Thoracic aorta (tissue), 2 donors: ENCODE measurements around the gene TRAPPC2. TPM values are rescaled to one million over a fixed set of nuclear protein-coding genes. Genes with fewer than 3 reads are reported as not detected.
A peak's percentile ranks its signal among the peaks of the same experiment; 100 is the strongest.

Experiments
- ATAC-seq: fragments of 150-250 bp; one replicate; pipeline ENCODE4 v1.8.0; 2017; ENCODE audit warnings: low read depth; ENCODE audit not compliant: insufficient number of reproducible peaks, low FRiP score
- DNase-seq: peaks from one replicate; pipeline ENCODE4 v3.0.0-alpha.2; 2020; ENCODE audit warnings: low spot score
- H3K27ac ChIP-seq, 2 donors: fragments of 200-600 bp; sonication (generic); 1 replicate in 1 of 2; 2 replicates in 1 of 2; pipeline ENCODE4 v1.5.1; 2016; ENCODE audit warnings: mild to moderate bottlenecking in 2 of 2, moderate library complexity in 2 of 2
- H3K27me3 ChIP-seq: fragments of 200-600 bp; sonication (generic); replicated peaks from 2 replicates; pipeline ENCODE4 v1.6.0; 2016; ENCODE audit warnings: mild to moderate bottlenecking; ENCODE audit not compliant: insufficient read depth
- H3K36me3 ChIP-seq: fragments of 200-600 bp; sonication (generic); one replicate; pipeline ENCODE4 v1.5.1; 2016
- H3K4me1 ChIP-seq, 2 donors: fragments of 200-600 bp; sonication (generic); 1 replicate in 1 of 2; 2 replicates in 1 of 2; pipeline versions ENCODE4 v1.5.1 to v1.6.0; 2016; ENCODE audit warnings: low read depth in 2 of 2, mild to moderate bottlenecking in 1 of 2; ENCODE audit not compliant: control insufficient read depth in 1 of 2
- H3K4me3 ChIP-seq: fragments of 200-600 bp; sonication (generic); 2 replicates; pipeline ENCODE4 v1.5.1; 2016; ENCODE audit warnings: mild to moderate bottlenecking
- H3K9me3 ChIP-seq: fragments of 200-600 bp; sonication (generic); 2 replicates; pipeline ENCODE4 v1.5.1; 2016
- total RNA-seq, 2 donors: library from RNA; depleted of rRNA; stranded (reverse); fragments of >200 nt; gene quantifications; one replicate each; pipeline versions ENCODE4 v1.1.0 to v1.2.3, GENCODE V29; 2016
- TF ChIP-seq, protein P1 (sequence below): fragments of 200-600 bp; sonication (generic); IDR thresholded peaks from one replicate; pipeline ENCODE4 v1.5.1; 2019; ENCODE audit warnings: antibody characterized with exemption

Gene TRAPPC2
- total RNA-seq, 2 donors from 2014 or later, result 15.0 to 24.2 TPM

DNA sequence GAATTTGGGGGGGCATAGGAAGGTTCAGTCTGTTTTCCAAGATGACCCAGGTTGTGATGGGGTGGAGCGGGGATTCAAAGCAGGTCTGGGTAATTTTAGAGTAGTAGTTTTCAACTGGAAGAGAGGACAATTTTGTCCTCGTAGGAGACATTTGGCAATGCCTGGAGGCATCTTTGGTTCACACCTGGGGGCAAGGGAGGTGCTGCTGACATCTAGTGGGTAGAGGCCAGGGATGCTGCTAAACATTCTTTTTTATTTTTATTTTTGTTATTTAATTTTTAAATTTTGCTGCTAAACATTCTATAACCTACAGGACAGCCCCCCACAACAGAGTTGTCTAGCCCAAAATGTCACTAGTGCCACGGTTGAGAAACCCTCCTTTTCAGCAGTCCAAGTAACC, 43.6 kb downstream of the TRAPPC2 start:
- TF ChIP-seq, protein P1, sequence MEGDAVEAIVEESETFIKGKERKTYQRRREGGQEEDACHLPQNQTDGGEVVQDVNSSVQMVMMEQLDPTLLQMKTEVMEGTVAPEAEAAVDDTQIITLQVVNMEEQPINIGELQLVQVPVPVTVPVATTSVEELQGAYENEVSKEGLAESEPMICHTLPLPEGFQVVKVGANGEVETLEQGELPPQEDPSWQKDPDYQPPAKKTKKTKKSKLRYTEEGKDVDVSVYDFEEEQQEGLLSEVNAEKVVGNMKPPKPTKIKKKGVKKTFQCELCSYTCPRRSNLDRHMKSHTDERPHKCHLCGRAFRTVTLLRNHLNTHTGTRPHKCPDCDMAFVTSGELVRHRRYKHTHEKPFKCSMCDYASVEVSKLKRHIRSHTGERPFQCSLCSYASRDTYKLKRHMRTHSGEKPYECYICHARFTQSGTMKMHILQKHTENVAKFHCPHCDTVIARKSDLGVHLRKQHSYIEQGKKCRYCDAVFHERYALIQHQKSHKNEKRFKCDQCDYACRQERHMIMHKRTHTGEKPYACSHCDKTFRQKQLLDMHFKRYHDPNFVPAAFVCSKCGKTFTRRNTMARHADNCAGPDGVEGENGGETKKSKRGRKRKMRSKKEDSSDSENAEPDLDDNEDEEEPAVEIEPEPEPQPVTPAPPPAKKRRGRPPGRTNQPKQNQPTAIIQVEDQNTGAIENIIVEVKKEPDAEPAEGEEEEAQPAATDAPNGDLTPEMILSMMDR, result no peak
- DNase-seq (no peak), ATAC-seq (no peak)
- no peaks in the 10 kb centered on the region for H3K27me3 ChIP-seq
- no peaks in the 10 kb centered on the region for H3K9me3 ChIP-seq
- H3K36me3 ChIP-seq, result no peaks in the 10 kb centered on the region
- peak overlapping the region; percentile 86 for H3K4me3 ChIP-seq
- H3K4me1 ChIP-seq, result peaks cover 20 to 37% of the 10 kb centered on the region in 2 donors
- peak overlapping the region in 1 of 2 donors; percentile 94 for H3K27ac ChIP-seq

DNA sequence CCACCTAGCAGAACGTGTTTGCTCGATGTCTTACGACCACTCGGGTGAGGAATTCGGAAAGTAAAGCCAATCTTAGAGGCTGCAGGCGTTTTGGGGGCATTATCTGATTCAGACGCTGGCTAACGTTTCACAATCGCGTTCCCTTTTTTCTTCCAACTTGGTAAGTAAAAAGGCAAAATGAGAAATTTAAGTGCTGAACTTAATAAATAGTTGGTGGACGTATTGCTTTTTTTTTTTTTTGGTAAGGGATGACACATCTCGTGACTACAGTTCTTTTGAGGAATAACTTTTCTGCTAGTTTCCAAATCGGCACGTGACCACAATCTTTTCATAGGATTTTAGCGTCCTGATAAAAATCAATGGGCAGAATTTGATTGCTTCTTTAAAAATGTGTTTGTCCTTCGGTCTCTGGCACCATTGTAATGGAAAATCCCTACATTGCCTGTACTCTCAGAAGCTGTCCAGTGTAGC, 44.6 kb downstream of the TRAPPC2 start:
- Histone ChIP-seq H3K4me1 (peaks cover 20 to 30% of the 10 kb centered on the region in 2 donors), H3K9me3 (no peaks in the 10 kb centered on the region), H3K27me3 (no peaks in the 10 kb centered on the region), H3K27ac (peak overlapping the region; percentile 92 to 94), H3K36me3 (no peaks in the 10 kb centered on the region), H3K4me3 (peak overlapping the region; percentile 86)
- ATAC-seq (no peak), DNase-seq (no peak)
- TF ChIP-seq, protein P1, result no peak

GRCh38 chrX:13688958-13689740, 45.3 kb downstream of the TRAPPC2 start, which contains the start of gene RAB9A:
RAB9A (plus strand) TSS chrX:13689128; CDS start chrX:13708747, 19,619 bp downstream.
- TF ChIP-seq, protein P1, result no peak
- no peaks in the 10 kb centered on the region for H3K9me3 ChIP-seq
- H3K4me1 ChIP-seq, result peaks cover 16 to 24% of the 10 kb centered on the region in 2 donors
- DNase-seq, result peak; percentile 21
- no peaks in the 10 kb centered on the region for H3K27me3 ChIP-seq
- peak within 1 kb of the TSS; percentile 92 to 94 for H3K27ac ChIP-seq
- peak; percentile 43 for ATAC-seq
- H3K4me3 ChIP-seq, result peak within 1 kb of the TSS; percentile 86
- no peaks in the 10 kb centered on the region for H3K36me3 ChIP-seq

DNA sequence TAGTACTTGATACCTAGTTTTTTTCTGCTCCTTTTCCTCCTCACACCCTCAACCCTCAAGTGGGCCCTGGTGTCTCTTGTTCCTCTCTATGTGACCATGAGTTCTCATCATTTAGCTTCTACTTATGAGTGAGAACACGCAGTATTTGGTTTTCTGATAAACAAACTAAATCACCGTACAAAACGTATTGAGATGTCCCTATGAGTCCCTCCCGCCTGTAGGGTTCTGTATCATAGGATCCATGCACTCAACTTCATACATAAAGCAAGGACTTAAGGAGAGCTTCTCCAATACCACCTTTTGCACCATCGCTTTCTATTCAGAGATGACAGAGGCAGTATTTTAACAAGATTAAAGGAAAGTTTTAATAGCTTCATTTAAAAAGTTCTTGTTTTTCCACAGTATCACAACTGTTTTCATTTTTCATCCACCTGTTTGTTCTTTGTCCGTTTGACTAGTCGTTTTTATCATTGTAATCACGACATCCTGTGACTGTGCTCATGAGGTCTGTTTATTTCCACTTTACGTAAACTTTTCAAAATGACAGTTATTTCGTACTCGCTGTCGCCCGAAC, 45.9 kb downstream of the TRAPPC2 start:
- Histone ChIP-seq H3K27me3 (no peaks in the 10 kb centered on the region), H3K36me3 (no peaks in the 10 kb centered on the region), H3K4me1 (peaks cover 12 to 17% of the 10 kb centered on the region in 2 donors), H3K4me3 (peak overlapping the region; percentile 86), H3K9me3 (no peaks in the 10 kb centered on the region), H3K27ac (peak overlapping the region; percentile 92 to 94)
- no peak for DNase-seq
- no peak for ATAC-seq
- TF ChIP-seq, protein P1, result no peak

GRCh38 chrX:13687203-13687602, 47.2 kb downstream of the TRAPPC2 start:
- peaks cover 7 to 8% of the 10 kb centered on the region in 2 donors for H3K4me1 ChIP-seq
- H3K9me3 ChIP-seq, result no peaks in the 10 kb centered on the region
- TF ChIP-seq, protein P1, result no peak
- H3K27ac ChIP-seq, result no peak overlapping the region
- no peak for DNase-seq
- H3K4me3 ChIP-seq, result no peak overlapping the region
- no peak for ATAC-seq
- no peaks in the 10 kb centered on the region for H3K27me3 ChIP-seq
- no peaks in the 10 kb centered on the region for H3K36me3 ChIP-seq
